HEK293 (cell line): ENCODE results near the gene PTPN20.
"Not testable (repeated sequence)": the region's sequence is repeated elsewhere in the genome, so short reads cannot be mapped to it uniquely, and the experiment has no call there.

Experiments
- ZNF121 ChIP-seq: fragments of 450-650 bp; formaldehyde crosslinking; IDR thresholded peaks from 2 replicates; pipeline ENCODE4 v1.5.1; 2016; ENCODE audit warnings: missing biosample characterization, missing genetic modification characterization
- ZNF24 ChIP-seq: fragments of 450-650 bp; formaldehyde crosslinking; IDR thresholded peaks from 2 replicates; pipeline ENCODE4 v1.5.1; 2016; ENCODE audit warnings: missing biosample characterization, missing genetic modification characterization
- TF ChIP-seq, protein P1 (sequence below): fragments of 450-650 bp; formaldehyde crosslinking; IDR thresholded peaks from 2 replicates; pipeline ENCODE4 v1.5.1; 2016; ENCODE audit warnings: missing biosample characterization, missing genetic modification characterization
- TF ChIP-seq, protein P2 (sequence below): fragments of 450-650 bp; formaldehyde crosslinking; IDR thresholded peaks from 2 replicates; pipeline ENCODE4 v1.5.1; 2016; ENCODE audit warnings: missing biosample characterization, missing genetic modification characterization
- TF ChIP-seq, protein P3 (sequence below): fragments of 450-650 bp; formaldehyde crosslinking; IDR thresholded peaks from 2 replicates; pipeline ENCODE4 v1.5.1; 2016; ENCODE audit warnings: missing biosample characterization, missing genetic modification characterization
- TF ChIP-seq, protein P4 (sequence below): fragments of 450-650 bp; formaldehyde crosslinking; IDR thresholded peaks from 2 replicates; pipeline ENCODE4 v1.5.1; 2017; ENCODE audit warnings: missing biosample characterization, mild to moderate bottlenecking, missing genetic modification characterization, moderate library complexity

DNA sequence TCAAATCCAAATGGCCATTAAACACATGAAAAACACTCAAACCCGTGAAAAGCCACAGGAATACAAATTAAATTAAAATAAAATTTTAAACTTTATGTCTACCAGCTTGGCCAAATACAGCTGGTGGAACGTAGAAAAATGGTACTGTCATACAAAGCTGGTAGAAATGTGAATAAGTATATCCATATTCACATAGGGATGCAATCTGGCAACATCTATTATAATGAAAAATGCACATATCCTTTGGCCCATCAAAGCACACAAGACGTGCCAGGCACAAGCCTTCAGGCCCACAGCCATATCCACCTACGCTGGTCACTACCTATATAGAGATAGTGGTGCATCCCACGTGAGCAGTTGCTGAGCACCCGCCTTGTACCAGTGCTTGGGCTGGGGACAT is 35.9 kb upstream of the PTPN20 start:
- not testable (repeated sequence) for TF ChIP-seq ZNF121, ZNF24 (tag by site-specific recombination)
- TF ChIP-seq, protein P1, sequence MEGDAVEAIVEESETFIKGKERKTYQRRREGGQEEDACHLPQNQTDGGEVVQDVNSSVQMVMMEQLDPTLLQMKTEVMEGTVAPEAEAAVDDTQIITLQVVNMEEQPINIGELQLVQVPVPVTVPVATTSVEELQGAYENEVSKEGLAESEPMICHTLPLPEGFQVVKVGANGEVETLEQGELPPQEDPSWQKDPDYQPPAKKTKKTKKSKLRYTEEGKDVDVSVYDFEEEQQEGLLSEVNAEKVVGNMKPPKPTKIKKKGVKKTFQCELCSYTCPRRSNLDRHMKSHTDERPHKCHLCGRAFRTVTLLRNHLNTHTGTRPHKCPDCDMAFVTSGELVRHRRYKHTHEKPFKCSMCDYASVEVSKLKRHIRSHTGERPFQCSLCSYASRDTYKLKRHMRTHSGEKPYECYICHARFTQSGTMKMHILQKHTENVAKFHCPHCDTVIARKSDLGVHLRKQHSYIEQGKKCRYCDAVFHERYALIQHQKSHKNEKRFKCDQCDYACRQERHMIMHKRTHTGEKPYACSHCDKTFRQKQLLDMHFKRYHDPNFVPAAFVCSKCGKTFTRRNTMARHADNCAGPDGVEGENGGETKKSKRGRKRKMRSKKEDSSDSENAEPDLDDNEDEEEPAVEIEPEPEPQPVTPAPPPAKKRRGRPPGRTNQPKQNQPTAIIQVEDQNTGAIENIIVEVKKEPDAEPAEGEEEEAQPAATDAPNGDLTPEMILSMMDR (tag by site-specific recombination) = not testable (repeated sequence)
- TF ChIP-seq, protein P2, sequence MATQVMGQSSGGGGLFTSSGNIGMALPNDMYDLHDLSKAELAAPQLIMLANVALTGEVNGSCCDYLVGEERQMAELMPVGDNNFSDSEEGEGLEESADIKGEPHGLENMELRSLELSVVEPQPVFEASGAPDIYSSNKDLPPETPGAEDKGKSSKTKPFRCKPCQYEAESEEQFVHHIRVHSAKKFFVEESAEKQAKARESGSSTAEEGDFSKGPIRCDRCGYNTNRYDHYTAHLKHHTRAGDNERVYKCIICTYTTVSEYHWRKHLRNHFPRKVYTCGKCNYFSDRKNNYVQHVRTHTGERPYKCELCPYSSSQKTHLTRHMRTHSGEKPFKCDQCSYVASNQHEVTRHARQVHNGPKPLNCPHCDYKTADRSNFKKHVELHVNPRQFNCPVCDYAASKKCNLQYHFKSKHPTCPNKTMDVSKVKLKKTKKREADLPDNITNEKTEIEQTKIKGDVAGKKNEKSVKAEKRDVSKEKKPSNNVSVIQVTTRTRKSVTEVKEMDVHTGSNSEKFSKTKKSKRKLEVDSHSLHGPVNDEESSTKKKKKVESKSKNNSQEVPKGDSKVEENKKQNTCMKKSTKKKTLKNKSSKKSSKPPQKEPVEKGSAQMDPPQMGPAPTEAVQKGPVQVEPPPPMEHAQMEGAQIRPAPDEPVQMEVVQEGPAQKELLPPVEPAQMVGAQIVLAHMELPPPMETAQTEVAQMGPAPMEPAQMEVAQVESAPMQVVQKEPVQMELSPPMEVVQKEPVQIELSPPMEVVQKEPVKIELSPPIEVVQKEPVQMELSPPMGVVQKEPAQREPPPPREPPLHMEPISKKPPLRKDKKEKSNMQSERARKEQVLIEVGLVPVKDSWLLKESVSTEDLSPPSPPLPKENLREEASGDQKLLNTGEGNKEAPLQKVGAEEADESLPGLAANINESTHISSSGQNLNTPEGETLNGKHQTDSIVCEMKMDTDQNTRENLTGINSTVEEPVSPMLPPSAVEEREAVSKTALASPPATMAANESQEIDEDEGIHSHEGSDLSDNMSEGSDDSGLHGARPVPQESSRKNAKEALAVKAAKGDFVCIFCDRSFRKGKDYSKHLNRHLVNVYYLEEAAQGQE (tag by site-specific recombination) = not testable (repeated sequence)
- TF ChIP-seq, protein P3, sequence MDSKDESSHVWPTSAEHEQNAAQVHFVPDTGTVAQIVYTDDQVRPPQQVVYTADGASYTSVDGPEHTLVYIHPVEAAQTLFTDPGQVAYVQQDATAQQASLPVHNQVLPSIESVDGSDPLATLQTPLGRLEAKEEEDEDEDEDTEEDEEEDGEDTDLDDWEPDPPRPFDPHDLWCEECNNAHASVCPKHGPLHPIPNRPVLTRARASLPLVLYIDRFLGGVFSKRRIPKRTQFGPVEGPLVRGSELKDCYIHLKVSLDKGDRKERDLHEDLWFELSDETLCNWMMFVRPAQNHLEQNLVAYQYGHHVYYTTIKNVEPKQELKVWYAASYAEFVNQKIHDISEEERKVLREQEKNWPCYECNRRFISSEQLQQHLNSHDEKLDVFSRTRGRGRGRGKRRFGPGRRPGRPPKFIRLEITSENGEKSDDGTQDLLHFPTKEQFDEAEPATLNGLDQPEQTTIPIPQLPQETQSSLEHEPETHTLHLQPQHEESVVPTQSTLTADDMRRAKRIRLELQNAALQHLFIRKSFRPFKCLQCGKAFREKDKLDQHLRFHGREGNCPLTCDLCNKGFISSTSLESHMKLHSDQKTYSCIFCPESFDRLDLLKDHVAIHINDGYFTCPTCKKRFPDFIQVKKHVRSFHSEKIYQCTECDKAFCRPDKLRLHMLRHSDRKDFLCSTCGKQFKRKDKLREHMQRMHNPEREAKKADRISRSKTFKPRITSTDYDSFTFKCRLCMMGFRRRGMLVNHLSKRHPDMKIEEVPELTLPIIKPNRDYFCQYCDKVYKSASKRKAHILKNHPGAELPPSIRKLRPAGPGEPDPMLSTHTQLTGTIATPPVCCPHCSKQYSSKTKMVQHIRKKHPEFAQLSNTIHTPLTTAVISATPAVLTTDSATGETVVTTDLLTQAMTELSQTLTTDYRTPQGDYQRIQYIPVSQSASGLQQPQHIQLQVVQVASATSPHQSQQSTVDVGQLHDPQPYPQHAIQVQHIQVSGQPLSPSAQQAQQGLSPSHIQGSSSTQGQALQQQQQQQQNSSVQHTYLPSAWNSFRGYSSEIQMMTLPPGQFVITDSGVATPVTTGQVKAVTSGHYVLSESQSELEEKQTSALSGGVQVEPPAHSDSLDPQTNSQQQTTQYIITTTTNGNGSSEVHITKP = not testable (repeated sequence)
- TF ChIP-seq, protein P4, sequence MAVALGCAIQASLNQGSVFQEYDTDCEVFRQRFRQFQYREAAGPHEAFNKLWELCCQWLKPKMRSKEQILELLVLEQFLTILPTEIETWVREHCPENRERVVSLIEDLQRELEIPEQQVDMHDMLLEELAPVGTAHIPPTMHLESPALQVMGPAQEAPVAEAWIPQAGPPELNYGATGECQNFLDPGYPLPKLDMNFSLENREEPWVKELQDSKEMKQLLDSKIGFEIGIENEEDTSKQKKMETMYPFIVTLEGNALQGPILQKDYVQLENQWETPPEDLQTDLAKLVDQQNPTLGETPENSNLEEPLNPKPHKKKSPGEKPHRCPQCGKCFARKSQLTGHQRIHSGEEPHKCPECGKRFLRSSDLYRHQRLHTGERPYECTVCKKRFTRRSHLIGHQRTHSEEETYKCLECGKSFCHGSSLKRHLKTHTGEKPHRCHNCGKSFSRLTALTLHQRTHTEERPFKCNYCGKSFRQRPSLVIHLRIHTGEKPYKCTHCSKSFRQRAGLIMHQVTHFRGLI (tag by site-specific recombination) = not testable (repeated sequence)
